Memory B cell (primary cell): Measurements from ENCODE around the gene WDR73.

ENCODE experiments used
- ATAC-seq: fragments of 150-1000 bp; cut with Tn5 transposase; 2 replicates; pipeline ENCODE4 v1.10.0; 2021; ENCODE audit warnings: low read depth, mild to moderate bottlenecking, moderate library complexity
- DNase-seq, 2 donors: peaks; one replicate each; pipeline ENCODE4 v3.0.0; 2022; ENCODE audit warnings: low spot score in 2 of 2
- H3K27ac Mint-ChIP-seq: one replicate; pipeline ENCODE4 v1.8.0; 2022; ENCODE audit warnings: mild to moderate bottlenecking, moderate library complexity, mixed read lengths
- H3K27me3 Mint-ChIP-seq: one replicate; pipeline ENCODE4 v1.8.0; 2022; ENCODE audit warnings: mixed read lengths
- H3K36me3 Mint-ChIP-seq: one replicate; pipeline ENCODE4 v1.8.0; 2022; ENCODE audit warnings: mild to moderate bottlenecking, mixed read lengths
- H3K4me1 Mint-ChIP-seq: one replicate; pipeline ENCODE4 v1.8.0; 2022; ENCODE audit warnings: mixed read lengths
- H3K4me3 Mint-ChIP-seq: one replicate; pipeline ENCODE4 v1.8.0; 2022; ENCODE audit warnings: mild to moderate bottlenecking, moderate library complexity, mixed read lengths
- H3K9me3 Mint-ChIP-seq: one replicate; pipeline ENCODE4 v1.8.0; 2022; ENCODE audit warnings: mixed read lengths

WDR73 gene

DNA sequence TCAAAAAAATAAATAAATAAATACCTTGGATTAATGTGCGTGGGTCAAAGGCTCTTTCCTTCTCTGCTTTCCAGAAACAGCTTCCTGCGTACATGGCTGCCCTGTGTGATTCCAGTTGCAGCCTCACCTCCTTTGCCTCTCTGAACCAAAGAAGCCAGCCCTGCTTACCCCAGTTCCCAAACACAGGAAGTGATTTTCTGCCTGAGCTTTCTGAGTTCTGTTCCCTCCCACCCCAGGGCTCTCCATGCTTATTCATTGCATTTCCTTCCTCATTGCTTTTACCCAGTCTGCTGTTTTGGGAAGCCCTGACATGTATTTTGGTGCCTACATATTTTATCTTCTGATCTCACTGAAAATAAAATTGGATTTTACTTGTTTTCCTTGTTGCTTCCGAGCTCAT lies 37.8 kb downstream of the WDR73 start:
- DNase-seq: no peak
- no peak for ATAC-seq

GRCh38 chr15:84611631-84612030 lies 42.5 kb downstream of the WDR73 start:
- ATAC-seq (no peak), DNase-seq (no peak)
- no peak overlapping the region for H3K4me3 Mint-ChIP-seq
- no peak overlapping the region for H3K27ac Mint-ChIP-seq
- peaks cover 20% of the 10 kb centered on the region for H3K36me3 Mint-ChIP-seq
- H3K4me1 Mint-ChIP-seq: peaks cover 16% of the 10 kb centered on the region
- no peaks in the 10 kb centered on the region for H3K27me3 Mint-ChIP-seq
- no peaks in the 10 kb centered on the region for H3K9me3 Mint-ChIP-seq

More for the DNA sequence above, 37.8 kb downstream of the WDR73 start:
- no peak overlapping the region for H3K27ac Mint-ChIP-seq
- H3K4me3 Mint-ChIP-seq: no peak overlapping the region
- H3K9me3 Mint-ChIP-seq: peaks cover 12% of the 10 kb centered on the region
- H3K27me3 Mint-ChIP-seq: no peaks in the 10 kb centered on the region
- peaks cover 23% of the 10 kb centered on the region for H3K36me3 Mint-ChIP-seq
- peaks cover 3% of the 10 kb centered on the region for H3K4me1 Mint-ChIP-seq

DNA sequence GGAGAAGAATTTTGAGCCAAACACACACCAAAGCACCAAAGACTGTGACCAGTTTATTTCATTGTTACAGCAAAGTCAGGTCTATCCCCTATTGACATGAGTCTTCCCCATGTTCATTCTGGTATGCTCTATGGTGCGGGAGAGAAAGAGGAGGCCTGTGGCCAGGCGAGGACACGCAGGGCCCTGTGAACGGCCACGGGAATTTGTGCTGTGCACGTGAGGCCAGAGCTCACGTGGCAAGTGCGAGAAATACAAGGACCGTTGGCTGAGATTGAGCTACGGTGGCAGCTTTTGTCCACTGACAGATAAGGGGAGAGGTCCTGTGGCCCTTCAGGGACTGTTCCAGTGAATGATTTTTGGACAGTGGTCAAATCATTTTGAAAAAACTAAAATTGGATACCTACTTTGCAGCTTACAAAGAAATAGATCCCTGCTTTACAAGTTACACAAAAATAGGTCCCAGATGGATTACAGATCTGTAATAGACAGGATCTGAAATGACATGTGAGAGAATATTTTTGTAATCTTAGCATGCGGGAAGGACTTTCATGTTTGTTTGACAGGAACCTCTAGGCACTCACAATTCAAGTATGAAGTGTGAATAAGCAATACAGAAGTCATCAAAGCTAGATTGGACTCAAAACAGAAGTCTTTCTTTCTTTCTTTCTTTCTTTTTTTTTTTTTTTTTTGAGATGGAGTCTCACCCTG lies 44.1 kb downstream of the WDR73 start:
- H3K36me3 Mint-ChIP-seq: peaks cover 19% of the 10 kb centered on the region
- no peak for DNase-seq
- no peak overlapping the region for H3K4me3 Mint-ChIP-seq
- H3K9me3 Mint-ChIP-seq: no peaks in the 10 kb centered on the region
- ATAC-seq: no peak
- peaks cover 24% of the 10 kb centered on the region for H3K4me1 Mint-ChIP-seq
- H3K27me3 Mint-ChIP-seq: no peaks in the 10 kb centered on the region
- H3K27ac Mint-ChIP-seq: peak overlapping the region; percentile 22

GRCh38 chr15:84608707-84609284 lies 45.3 kb downstream of the WDR73 start:
- Mint-ChIP-seq H3K36me3 (peaks cover 20% of the 10 kb centered on the region), H3K9me3 (no peaks in the 10 kb centered on the region), H3K4me3 (no peak overlapping the region), H3K4me1 (peaks cover 32% of the 10 kb centered on the region), H3K27me3 (no peaks in the 10 kb centered on the region), H3K27ac (no peak overlapping the region)
- ATAC-seq (no peak), DNase-seq (no peak)

DNA sequence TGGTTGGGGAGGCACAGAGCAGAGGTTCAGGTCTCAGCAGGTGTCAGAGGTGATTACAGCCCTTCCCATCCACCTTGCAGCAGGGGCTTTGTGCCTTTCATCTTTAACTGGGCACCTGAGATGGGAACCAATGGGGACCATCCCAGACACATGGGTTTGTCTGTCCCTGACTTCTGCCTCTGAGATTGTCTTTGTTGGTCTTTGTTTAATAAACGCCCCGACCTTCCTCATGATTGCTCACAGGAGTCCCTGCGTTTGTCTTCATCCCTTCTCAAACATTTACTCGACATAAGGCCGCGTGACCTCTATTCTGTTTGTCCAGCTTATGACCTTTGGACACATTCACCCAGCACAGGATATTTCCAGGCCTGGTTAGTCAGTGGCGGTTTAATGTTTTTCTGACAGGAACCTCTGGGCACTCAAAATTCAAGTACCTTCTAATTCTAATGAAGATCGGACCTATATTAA lies 47.4 kb downstream of the WDR73 start:
- Mint-ChIP-seq H3K27ac (no peak overlapping the region), H3K4me1 (peaks cover 43% of the 10 kb centered on the region), H3K4me3 (no peak overlapping the region), H3K27me3 (no peaks in the 10 kb centered on the region), H3K36me3 (peaks cover 19% of the 10 kb centered on the region), H3K9me3 (no peaks in the 10 kb centered on the region)
- DNase-seq (no peak), ATAC-seq (no peak)

DNA sequence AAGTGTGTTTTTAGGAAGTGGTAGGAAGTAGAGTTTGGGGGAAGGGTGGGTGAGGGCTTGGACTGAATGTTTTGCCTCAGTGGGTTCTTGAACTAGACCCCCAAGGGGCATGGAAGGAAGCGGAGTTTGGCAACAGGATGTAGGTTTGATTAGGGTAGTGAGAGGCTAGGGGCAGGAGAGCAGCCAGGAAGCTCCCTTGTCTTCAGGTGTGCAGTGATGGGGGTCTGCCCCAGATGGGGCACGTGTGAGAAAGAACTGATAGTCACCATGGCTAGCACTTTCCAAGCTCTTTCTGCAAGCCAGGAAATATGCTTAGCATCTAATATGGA lies 48.6 kb downstream of the WDR73 start:
- peaks cover 19% of the 10 kb centered on the region for H3K36me3 Mint-ChIP-seq
- no peaks in the 10 kb centered on the region for H3K9me3 Mint-ChIP-seq
- ATAC-seq: no peak
- DNase-seq: no peak
- peaks cover 47% of the 10 kb centered on the region for H3K4me1 Mint-ChIP-seq
- peak overlapping the region; percentile 58 for H3K4me3 Mint-ChIP-seq
- H3K27ac Mint-ChIP-seq: peak overlapping the region; percentile 83
- no peaks in the 10 kb centered on the region for H3K27me3 Mint-ChIP-seq

- no peaks in the 10 kb centered on the region for H3K9me3 Mint-ChIP-seq
- peaks cover 19% of the 10 kb centered on the region for H3K36me3 Mint-ChIP-seq
- peak overlapping the region; percentile 83 for H3K27ac Mint-ChIP-seq
- no peak for ATAC-seq
- peaks cover 50% of the 10 kb centered on the region for H3K4me1 Mint-ChIP-seq
- no peaks in the 10 kb centered on the region for H3K27me3 Mint-ChIP-seq
- DNase-seq: no peak
- peak overlapping the region; percentile 58 for H3K4me3 Mint-ChIP-seq
These were observed 49.1 kb downstream of the WDR73 start for GRCh38 chr15:84604826-84605553.

DNA sequence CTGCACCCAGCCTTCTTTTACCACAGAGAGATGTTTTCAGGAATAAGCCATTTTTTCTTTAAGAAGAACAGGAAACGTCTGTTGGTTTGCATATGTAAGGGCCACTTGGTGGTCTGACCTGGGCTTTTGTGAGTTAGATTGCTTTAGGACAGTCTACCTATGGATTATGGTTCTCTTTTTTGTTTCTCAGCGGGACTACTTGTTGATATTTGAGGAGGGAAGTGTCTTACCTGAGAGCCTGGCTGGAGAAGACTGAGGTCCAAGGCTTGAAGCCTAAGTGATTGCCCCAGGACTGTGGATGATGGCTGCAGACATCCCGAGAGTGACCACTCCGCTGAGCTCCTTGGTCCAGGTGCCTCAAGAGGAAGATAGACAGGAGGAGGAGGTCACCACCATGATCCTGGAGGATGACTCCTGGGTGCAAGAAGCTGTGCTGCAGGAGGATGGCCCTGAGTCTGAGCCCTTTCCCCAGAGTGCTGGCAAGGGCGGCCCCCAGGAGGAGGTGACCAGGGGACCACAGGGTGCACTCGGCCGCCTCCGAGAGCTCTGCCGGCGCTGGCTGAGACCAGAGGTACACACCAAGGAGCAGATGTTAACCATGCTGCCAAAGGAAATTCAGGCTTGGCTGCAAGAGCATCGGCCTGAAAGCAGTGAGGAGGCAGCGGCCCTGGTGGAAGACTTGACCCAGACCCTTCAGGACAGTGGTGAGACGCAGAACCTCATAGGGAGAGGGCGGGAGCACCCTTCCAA lies 50.3 kb downstream of the WDR73 start:
- Mint-ChIP-seq H3K4me1 (peaks cover 47% of the 10 kb centered on the region), H3K36me3 (peaks cover 19% of the 10 kb centered on the region), H3K9me3 (no peaks in the 10 kb centered on the region), H3K4me3 (peak overlapping the region; percentile 61), H3K27me3 (no peaks in the 10 kb centered on the region), H3K27ac (peak overlapping the region; percentile 81)
- no peak for ATAC-seq
- DNase-seq: no peak

DNA sequence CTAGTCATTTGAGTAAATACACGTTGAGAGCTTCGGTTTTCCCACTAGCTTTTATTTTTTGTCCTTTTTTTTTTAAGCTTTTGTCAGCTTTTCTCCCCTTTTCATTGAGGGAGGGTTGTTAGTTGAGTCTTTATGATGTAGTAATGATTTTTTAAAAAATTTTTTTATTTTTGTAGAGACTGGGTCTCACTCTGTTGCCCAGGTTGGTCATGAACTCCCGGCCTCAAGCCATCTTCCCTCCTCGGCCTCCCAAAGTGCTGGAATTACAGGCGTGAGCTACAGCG lies 52.6 kb downstream of the WDR73 start:
- Mint-ChIP-seq H3K36me3 (peaks cover 8% of the 10 kb centered on the region), H3K4me3 (peak overlapping the region; percentile 90), H3K4me1 (peaks cover 53% of the 10 kb centered on the region), H3K27me3 (no peaks in the 10 kb centered on the region), H3K9me3 (no peaks in the 10 kb centered on the region), H3K27ac (peak overlapping the region; percentile 68)
- ATAC-seq (no peak), DNase-seq (no peak)

DNA sequence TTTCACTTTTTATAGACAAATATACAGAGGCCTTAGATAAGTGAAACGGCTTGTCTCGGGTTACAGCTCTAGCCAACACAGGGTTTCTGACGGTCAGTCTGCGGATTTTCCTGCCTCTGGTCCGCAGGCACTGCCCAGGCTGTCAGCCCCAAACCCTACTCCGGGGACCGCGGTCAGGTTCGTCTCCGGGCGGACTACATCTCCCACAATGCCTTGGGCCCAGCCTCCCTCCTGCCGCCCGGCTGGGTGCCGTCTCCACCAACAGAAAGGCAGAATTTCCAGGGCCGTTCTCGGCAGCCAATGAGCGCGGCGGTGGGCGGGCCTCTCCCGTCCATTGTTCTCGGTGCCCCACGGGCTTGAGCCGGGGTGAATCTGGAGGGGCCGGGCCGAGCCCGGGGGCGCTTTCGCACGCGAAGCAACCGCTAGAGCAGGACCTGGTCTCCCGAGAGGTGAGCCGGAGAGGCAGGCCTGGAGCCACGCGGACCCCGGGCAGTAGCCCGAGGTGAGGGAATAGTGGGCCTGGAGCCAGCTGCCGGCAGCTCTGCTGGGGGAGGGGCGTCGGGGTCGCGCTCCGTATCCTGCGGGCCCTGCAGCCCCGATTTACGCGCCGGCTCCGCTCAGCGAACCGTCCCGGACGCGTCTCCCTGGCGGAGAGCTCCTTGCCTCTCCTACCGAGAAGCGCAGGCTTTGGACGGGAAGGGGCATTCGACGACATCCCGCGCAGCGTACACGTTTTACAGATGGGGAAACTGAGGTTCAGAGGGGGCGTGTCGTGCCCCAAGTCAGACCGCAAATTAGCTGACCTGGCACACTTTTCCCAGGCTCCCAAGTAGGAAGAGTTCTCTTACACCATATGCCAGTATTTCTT lies 53.2 kb downstream of the WDR73 start, which contains the start of gene ZSCAN2:
Gene ZSCAN2 (plus strand): TSS at position 323 of the 868 bp plus-strand sequence. CDS start 2,919 bp downstream, outside the sequence.
- H3K4me3 Mint-ChIP-seq: peak within 1 kb of the TSS; percentile 90
- no peaks in the 10 kb centered on the region for H3K9me3 Mint-ChIP-seq
- DNase-seq: peak; percentile 87 to 88
- H3K36me3 Mint-ChIP-seq: peaks cover 7% of the 10 kb centered on the region
- no peaks in the 10 kb centered on the region for H3K27me3 Mint-ChIP-seq
- peak within 1 kb of the TSS; percentile 68 for H3K27ac Mint-ChIP-seq
- peak; percentile 89 for ATAC-seq
- peaks cover 52% of the 10 kb centered on the region for H3K4me1 Mint-ChIP-seq

DNA sequence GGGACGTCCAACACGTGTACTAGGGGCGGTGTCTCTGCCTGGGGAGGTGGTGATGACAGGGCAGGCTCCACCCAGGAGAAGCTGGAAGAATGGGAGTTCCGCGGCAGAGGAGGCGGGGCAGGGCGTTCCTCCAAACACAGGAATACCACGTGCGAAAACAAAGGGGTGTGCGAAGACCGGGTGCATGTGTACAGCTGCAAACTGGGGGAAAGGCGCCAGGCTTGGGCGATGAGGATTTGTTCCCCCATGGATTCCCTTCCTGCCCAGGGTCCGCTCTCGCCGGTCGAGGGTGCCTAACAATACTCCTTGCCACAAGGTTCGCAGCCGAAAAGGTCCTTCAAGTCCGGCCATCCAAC lies 53.8 kb downstream of the WDR73 start:
- H3K27ac Mint-ChIP-seq: peak overlapping the region; percentile 68
- H3K36me3 Mint-ChIP-seq: peaks cover 4% of the 10 kb centered on the region
- peaks cover 46% of the 10 kb centered on the region for H3K4me1 Mint-ChIP-seq
- ATAC-seq (peak; percentile 16), DNase-seq (no peak)
- H3K27me3 Mint-ChIP-seq: no peaks in the 10 kb centered on the region
- peak overlapping the region; percentile 90 for H3K4me3 Mint-ChIP-seq
- no peaks in the 10 kb centered on the region for H3K9me3 Mint-ChIP-seq

DNA sequence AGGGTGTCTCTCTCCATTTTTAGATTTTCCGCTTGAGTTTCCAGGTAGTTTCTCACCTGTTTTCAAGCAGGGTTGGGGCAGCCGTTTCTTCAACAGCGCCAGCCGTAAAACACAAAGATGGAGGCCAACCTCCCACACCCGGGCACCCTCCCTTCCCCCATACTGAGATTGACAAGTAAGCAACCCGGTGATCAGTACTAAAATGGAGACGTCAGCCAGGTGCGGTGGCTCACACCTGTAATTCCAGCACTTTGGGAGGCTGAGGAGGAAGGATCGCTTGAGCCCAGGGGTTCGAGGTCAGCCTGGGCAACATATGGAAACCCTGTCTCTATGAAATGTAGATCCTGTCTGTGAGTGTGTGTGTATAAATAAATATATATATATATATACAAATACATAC lies 54.2 kb downstream of the WDR73 start:
- no peak for ATAC-seq
- H3K4me1 Mint-ChIP-seq: peaks cover 42% of the 10 kb centered on the region
- peak overlapping the region; percentile 68 for H3K27ac Mint-ChIP-seq
- H3K36me3 Mint-ChIP-seq: peaks cover 2% of the 10 kb centered on the region
- no peak for DNase-seq
- H3K4me3 Mint-ChIP-seq: peak overlapping the region; percentile 90
- H3K9me3 Mint-ChIP-seq: no peaks in the 10 kb centered on the region
- no peaks in the 10 kb centered on the region for H3K27me3 Mint-ChIP-seq

GRCh38 chr15:84598993-84599392 lies 55.1 kb downstream of the WDR73 start:
- H3K4me1 Mint-ChIP-seq: peaks cover 36% of the 10 kb centered on the region
- no peak overlapping the region for H3K4me3 Mint-ChIP-seq
- peak overlapping the region; percentile 89 for H3K27ac Mint-ChIP-seq
- H3K9me3 Mint-ChIP-seq: peaks cover 3% of the 10 kb centered on the region
- no peak for ATAC-seq
- H3K36me3 Mint-ChIP-seq: peaks cover 3% of the 10 kb centered on the region
- DNase-seq: no peak
- H3K27me3 Mint-ChIP-seq: peaks cover 2% of the 10 kb centered on the region
